GM23248 (cell line): ENCODE results near the gene SLC22A5. TPM values are rescaled to one million over a fixed set of nuclear protein-coding genes. Genes with fewer than 3 reads are reported as not detected.

Experiments used
- DNase-seq: peaks from one replicate; pipeline ENCODE4 v3.0.0-alpha.2; 2015
- H2AFZ ChIP-seq: fragments of 200-600 bp; sonication (generic); 2 replicates; pipeline ENCODE4 v1.6.1; 2016; ENCODE audit warnings: antibody characterized with exemption
- H3F3A ChIP-seq: fragments of 200-600 bp; sonication (generic); 2 replicates; pipeline ENCODE4 v1.6.1; 2016; ENCODE audit warnings: mild to moderate bottlenecking, antibody characterized with exemption, mixed run types; ENCODE audit not compliant: insufficient read depth
- H3K27ac ChIP-seq: fragments of 200-600 bp; sonication (generic); 2 replicates; pipeline ENCODE4 v1.5.1; 2016; ENCODE audit warnings: mild to moderate bottlenecking
- H3K27me3 ChIP-seq: fragments of 200-600 bp; sonication (generic); replicated peaks from 2 replicates; pipeline ENCODE4 v1.6.1; 2016; ENCODE audit warnings: mild to moderate bottlenecking; ENCODE audit not compliant: insufficient read depth
- H3K36me3 ChIP-seq: fragments of 200-600 bp; sonication (generic); 2 replicates; pipeline ENCODE4 v1.6.1; 2016; ENCODE audit warnings: low read depth, mild to moderate bottlenecking
- H3K4me1 ChIP-seq: fragments of 200-600 bp; sonication (generic); 2 replicates; pipeline ENCODE4 v1.6.1; 2016; ENCODE audit warnings: mild to moderate bottlenecking; ENCODE audit not compliant: insufficient read depth
- H3K4me2 ChIP-seq: fragments of 200-600 bp; sonication (generic); one replicate; pipeline ENCODE4 v1.6.1; 2016; ENCODE audit warnings: mild to moderate bottlenecking; ENCODE audit not compliant: unreplicated experiment
- H3K4me3 ChIP-seq: fragments of 200-600 bp; sonication (generic); 2 replicates; pipeline ENCODE4 v1.5.1; 2016; ENCODE audit warnings: mild to moderate bottlenecking
- H3K79me2 ChIP-seq: fragments of 200-600 bp; sonication (generic); 2 replicates; pipeline ENCODE4 v1.6.1; 2016; ENCODE audit warnings: mild to moderate bottlenecking; ENCODE audit not compliant: insufficient read depth
- H3K9ac ChIP-seq: fragments of 200-600 bp; sonication (generic); 2 replicates; pipeline ENCODE4 v1.6.1; 2016; ENCODE audit warnings: mild to moderate bottlenecking
- H3K9me2 ChIP-seq: fragments of 200-600 bp; sonication (generic); 2 replicates; pipeline ENCODE4 v1.6.1; 2016; ENCODE audit warnings: mixed run types, mild to moderate bottlenecking, moderate library complexity; ENCODE audit not compliant: insufficient read depth
- H3K9me3 ChIP-seq: fragments of 200-600 bp; sonication (generic); one replicate; pipeline ENCODE4 v1.6.1; 2017; ENCODE audit warnings: low read depth
- H4K20me1 ChIP-seq: fragments of 200-600 bp; sonication (generic); 2 replicates; pipeline ENCODE4 v1.6.0; 2016; ENCODE audit not compliant: insufficient read depth
- EZH2 ChIP-seq: fragments of 200-600 bp; sonication (generic); IDR thresholded peaks from 2 replicates; pipeline ENCODE4 v1.6.1; 2018; ENCODE audit warnings: antibody characterized with exemption, mild to moderate bottlenecking; ENCODE audit not compliant: insufficient read depth, poor library complexity, severe bottlenecking
- EZH2phosphoT487 ChIP-seq: fragments of 200-600 bp; sonication (generic); IDR thresholded peaks from 2 replicates; pipeline ENCODE4 v1.6.1; 2018; ENCODE audit warnings: antibody characterized with exemption, moderate library complexity, mild to moderate bottlenecking, low read depth; ENCODE audit not compliant: insufficient read depth
- WGBS, 2 experiments: methylation state at CpG; one replicate each; pipeline ENCODE4 v1.1.6; 2015 to 2017; ENCODE audit warnings: low lambda C conversion rate in 2 of 2, low coverage in 1 of 2; ENCODE audit errors: missing lambda C conversion rate in 2 of 2; 5-methylcytosine and 5-hydroxymethylcytosine counted together
- in situ Hi-C: fragments of 300-500 bp; cut with MboI; formaldehyde crosslinking; loops from 2 replicates; pipeline ENCODE4 v1.15.0; 2020
- polyA plus RNA-seq: library from polyadenylated mRNA; unstranded; fragments of >200 nt; fragmentation: Nextera tagmentation; extraction: Ambion mirVana; gene quantifications from 2 replicates; pipeline ENCODE4 v1.2.1, GENCODE V29; 2016
- total RNA-seq: library from RNA; depleted of rRNA; stranded (reverse); fragments of >200 nt; shearing (Covaris generic); gene quantifications from 2 replicates; pipeline ENCODE4 v1.2.3, GENCODE V29; 2014

SLC22A5 gene
- total and polyA plus RNA-seq, 2 experiments from 2014 or later: 1.7 to 3.0 TPM

GRCh38 chr5:132424167-132424880, 54.8 kb downstream of the SLC22A5 start:
- Histone ChIP-seq H3K4me2 (no peak overlapping the region), H3F3A (peaks cover 38% of the 10 kb centered on the region), H3K4me1 (peaks cover 68% of the 10 kb centered on the region), H3K36me3 (no peaks in the 10 kb centered on the region), H3K27me3 (no peaks in the 10 kb centered on the region), H3K9me3 (no peaks in the 10 kb centered on the region), H3K27ac (no peak overlapping the region), H4K20me1 (no peaks in the 10 kb centered on the region), H3K9ac (peak overlapping the region; percentile 81), H2AFZ (no peak overlapping the region), H3K79me2 (peaks cover 13% of the 10 kb centered on the region; the same call in 1 of the 2 replicates), H3K9me2 (no peaks in the 10 kb centered on the region), H3K4me3 (no peak overlapping the region)
- TF ChIP-seq EZH2phosphoT487: no peak
- TF ChIP-seq EZH2: no peak
- DNase-seq: no peak
- 94 to 97% methylated on average over 3 of the region's 3 CpGs for WGBS, 2 experiments
- in situ Hi-C loops: no loop called here

DNA sequence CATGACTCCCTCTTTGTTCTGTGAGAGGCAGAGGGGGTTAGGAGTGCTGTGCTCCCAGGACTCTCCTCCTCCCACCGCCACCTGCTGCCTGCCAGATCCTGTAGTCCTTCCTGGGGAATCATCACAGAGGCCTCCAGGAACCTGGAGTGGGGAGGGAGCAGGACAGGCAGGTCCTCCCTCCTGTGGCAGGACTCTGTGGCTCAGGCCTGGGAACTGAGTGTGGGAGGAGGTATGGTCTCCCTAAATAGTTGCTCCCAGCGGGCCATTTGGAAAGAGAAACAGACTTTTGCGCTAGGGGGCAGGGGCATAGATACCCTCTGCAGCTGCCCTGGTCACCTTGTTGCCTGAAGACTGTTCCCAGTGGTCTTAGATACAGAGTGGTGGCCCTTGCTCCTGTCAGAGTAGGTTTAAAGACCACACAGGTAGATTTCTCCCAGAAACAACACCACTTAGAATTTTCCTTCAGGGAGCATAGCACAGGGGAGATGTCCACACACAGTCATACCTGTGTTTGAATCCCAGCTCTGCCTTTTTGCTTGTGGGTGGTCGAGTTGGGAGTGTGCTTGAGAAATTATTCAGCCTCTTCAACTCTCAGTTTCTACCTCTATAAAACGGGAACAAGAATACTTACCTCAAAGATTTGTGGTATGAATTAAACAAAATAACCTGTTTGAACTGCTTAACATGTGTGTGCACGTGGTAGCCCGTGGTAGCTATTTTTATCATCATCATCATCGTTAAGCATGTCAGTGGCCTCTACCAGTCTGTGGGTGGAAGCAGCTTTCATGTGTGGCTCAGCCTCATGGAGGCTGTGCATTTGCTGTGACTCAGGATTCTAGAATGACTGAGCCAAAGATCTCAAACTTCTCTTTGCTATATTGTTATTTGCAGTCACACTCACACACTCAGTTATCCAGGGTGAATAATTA, 55.8 kb downstream of the SLC22A5 start:
- Histone ChIP-seq H3K9ac (peak overlapping the region; percentile 81), H3K4me1 (peaks cover 67% of the 10 kb centered on the region), H3K4me3 (peak overlapping the region; percentile 24; the same call in 1 of the 2 replicates), H3K79me2 (peaks cover 12% of the 10 kb centered on the region; the same call in 1 of the 2 replicates), H4K20me1 (no peaks in the 10 kb centered on the region), H3K9me3 (no peaks in the 10 kb centered on the region), H2AFZ (no peak overlapping the region), H3K9me2 (no peaks in the 10 kb centered on the region), H3K27ac (peak overlapping the region; percentile 98), H3K36me3 (no peaks in the 10 kb centered on the region), H3K27me3 (no peaks in the 10 kb centered on the region), H3F3A (peaks cover 42% of the 10 kb centered on the region), H3K4me2 (peak overlapping the region; percentile 73)
- TF ChIP-seq EZH2: no peak
- no peak for TF ChIP-seq EZH2phosphoT487
- peak; percentile 95 for DNase-seq
- in situ Hi-C loops: no loop called here
- 48 to 52% methylated on average over 8 of the region's 8 CpGs for WGBS, 2 experiments

GRCh38 chr5:132425975-132426524, 56.5 kb downstream of the SLC22A5 start:
- H3K4me1 ChIP-seq: peaks cover 67% of the 10 kb centered on the region
- H3K27me3 ChIP-seq: no peaks in the 10 kb centered on the region
- H3K4me2 ChIP-seq: peak overlapping the region; percentile 73
- no peak overlapping the region for H2AFZ ChIP-seq
- 43 to 46% methylated on average over 7 of the region's 7 CpGs for WGBS, 2 experiments
- DNase-seq: peak; percentile 29
- peaks cover 12% of the 10 kb centered on the region; the same call in 1 of the 2 replicates for H3K79me2 ChIP-seq
- TF ChIP-seq EZH2phosphoT487 (no peak), EZH2 (no peak)
- H3K27ac ChIP-seq: peak overlapping the region; percentile 98
- H3K9me2 ChIP-seq: no peaks in the 10 kb centered on the region
- peaks cover 42% of the 10 kb centered on the region for H3F3A ChIP-seq
- H3K36me3 ChIP-seq: no peaks in the 10 kb centered on the region
- peak overlapping the region; percentile 81 for H3K9ac ChIP-seq
- no peaks in the 10 kb centered on the region for H3K9me3 ChIP-seq
- peak overlapping the region; percentile 24 for H3K4me3 ChIP-seq
- no peaks in the 10 kb centered on the region for H4K20me1 ChIP-seq
- in situ Hi-C loops: no loop called here

- no peak overlapping the region for H2AFZ ChIP-seq
- peaks cover 67% of the 10 kb centered on the region for H3K4me1 ChIP-seq
- in situ Hi-C loops: no loop called here
These were observed 57.1 kb downstream of the SLC22A5 start for GRCh38 chr5:132426525-132427138.

More at GRCh38 chr5:132426525-132427138, 57.1 kb downstream of the SLC22A5 start:
- no peaks in the 10 kb centered on the region for H4K20me1 ChIP-seq
- H3K4me3 ChIP-seq: peak overlapping the region; percentile 24
- no peaks in the 10 kb centered on the region for H3K9me3 ChIP-seq
- H3K27me3 ChIP-seq: no peaks in the 10 kb centered on the region
- H3K9me2 ChIP-seq: no peaks in the 10 kb centered on the region
- TF ChIP-seq EZH2: no peak
- TF ChIP-seq EZH2phosphoT487: no peak
- WGBS, 2 experiments: 18 to 25% methylated on average over 8 of the region's 8 CpGs
- no peaks in the 10 kb centered on the region for H3K36me3 ChIP-seq
- peak overlapping the region; percentile 98 for H3K27ac ChIP-seq
- H3K4me2 ChIP-seq: peak overlapping the region; percentile 73
- peak; percentile 97 for DNase-seq
- peaks cover 42% of the 10 kb centered on the region for H3F3A ChIP-seq
- H3K9ac ChIP-seq: peak overlapping the region; percentile 81
- H3K79me2 ChIP-seq: peaks cover 12% of the 10 kb centered on the region; the same call in 1 of the 2 replicates
